Heart left ventricle (tissue), 13 donors: ENCODE measurements around the gene PRKCA.

Experiments
- CTCF ChIP-seq, 12 donors: fragments of 200-600 bp; sonication (generic) in 4 of 12; IDR thresholded peaks; one replicate each; pipeline versions ENCODE4 v1.5.0 to v1.8.0; 2018 to 2022; ENCODE audit warnings: antibody characterized with exemption in 12 of 12, mild to moderate bottlenecking in 5 of 12
- POLR2A ChIP-seq, 2 donors: fragments of 450-650 bp; IDR thresholded peaks; one replicate each; pipeline ENCODE4 v1.6.1; 2017; ENCODE audit warnings: antibody characterized with exemption in 2 of 2, mild to moderate bottlenecking in 2 of 2, moderate library complexity in 2 of 2
- donor health status: ischemic (EF 13 %, LVEDD 7.1; RV severe dilation, severe dysfunction).
- donor health status: DM: no; HTN: yes; CAD: no.
- donor health status: DM: no; HTN: no; CAD: no.
- donor health status: ischemic (EF 25% LVEDD 6.9; RV normal size, moderate dysfunction).
- donor health status: ischemic (EF 25% LVEDD 5.7; RV mildly dilated, moderate dysfunction).
- donor health status: ischemic (EF 35%, LVEDD 5.7; RV mildly dilated, moderate dysfunction).
- donor health status: nonischemic (EF 11% LVEDD 7.7; RV severe dilation, severe dysfunction).
- donor health status: DM: yes; HTN: yes; CAD: no.
- donor health status: PGD.
- donor health status: ischemic (EF 29% LVEDD 5.4; RV normal size, mild dysfunction).
- donor health status: nonischemic (EF 23%, LVEDD 6.1; RV moderate dilation, normal function).

GRCh38 chr17:66687570-66688284, 385.3 kb downstream of the PRKCA start:
- TF ChIP-seq CTCF (IDR thresholded peaks at IDR 0.05) (no peak), POLR2A (IDR thresholded peaks at IDR 0.05) (no peak)
